ENCODE data around the gene CFAP46. TPM values are rescaled to one million over a fixed set of nuclear protein-coding genes. Genes with fewer than 3 reads are reported as not detected.

Gene CFAP46
- total and polyA plus RNA-seq, 4 donors: 3.1 to 18.8 (median 7.1) TPM

DNA sequence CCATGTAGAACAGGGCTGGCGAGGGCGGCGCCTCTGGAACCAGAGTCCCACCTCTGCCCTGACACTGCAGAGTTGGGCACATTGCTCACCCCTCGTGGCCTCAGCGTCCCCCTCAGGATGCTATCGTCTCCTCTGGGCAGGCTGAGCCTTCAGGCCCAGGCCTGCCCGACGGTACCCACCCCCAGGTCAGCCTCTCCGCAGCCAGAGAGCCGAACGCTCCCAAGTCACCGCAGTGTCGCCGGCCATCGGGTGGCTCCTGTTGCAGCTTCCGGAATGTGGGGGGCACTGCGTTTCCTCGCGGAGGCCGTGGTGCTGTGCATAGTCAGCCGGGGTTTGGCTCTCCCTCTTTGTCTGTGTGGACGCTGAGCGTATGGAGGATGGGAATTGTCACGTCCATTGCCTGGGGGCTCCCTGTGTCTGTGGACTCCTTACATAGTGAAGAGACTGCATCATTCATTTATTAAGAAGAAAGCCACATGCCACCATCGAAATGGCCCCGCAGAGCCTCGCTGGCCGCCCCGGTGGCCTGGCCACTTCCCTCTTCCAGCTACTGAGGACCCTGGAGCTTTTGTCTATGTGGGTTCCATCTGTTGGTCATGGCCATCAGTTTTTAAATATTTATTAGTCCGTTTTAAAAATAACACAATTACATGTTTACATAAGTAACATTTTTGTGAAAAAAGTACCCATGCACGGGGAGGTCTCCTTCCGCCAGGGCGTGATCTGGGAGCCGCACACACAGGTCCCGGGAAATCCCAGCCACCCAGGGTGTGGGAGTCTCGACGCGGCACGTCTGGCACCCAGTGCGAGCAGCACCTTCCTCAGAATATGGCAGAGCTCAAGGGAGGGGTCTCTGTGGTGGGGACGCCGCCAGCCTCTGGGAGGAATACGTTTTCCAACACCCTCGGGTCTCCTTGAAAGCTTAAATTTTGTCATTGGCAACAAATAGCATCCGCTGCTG, 172.0 kb downstream of the CFAP46 start:
- ATAC-seq (ENCODE audit: insufficient read depth, low FRiP score): no peak
- TF ChIP-seq, protein P1, sequence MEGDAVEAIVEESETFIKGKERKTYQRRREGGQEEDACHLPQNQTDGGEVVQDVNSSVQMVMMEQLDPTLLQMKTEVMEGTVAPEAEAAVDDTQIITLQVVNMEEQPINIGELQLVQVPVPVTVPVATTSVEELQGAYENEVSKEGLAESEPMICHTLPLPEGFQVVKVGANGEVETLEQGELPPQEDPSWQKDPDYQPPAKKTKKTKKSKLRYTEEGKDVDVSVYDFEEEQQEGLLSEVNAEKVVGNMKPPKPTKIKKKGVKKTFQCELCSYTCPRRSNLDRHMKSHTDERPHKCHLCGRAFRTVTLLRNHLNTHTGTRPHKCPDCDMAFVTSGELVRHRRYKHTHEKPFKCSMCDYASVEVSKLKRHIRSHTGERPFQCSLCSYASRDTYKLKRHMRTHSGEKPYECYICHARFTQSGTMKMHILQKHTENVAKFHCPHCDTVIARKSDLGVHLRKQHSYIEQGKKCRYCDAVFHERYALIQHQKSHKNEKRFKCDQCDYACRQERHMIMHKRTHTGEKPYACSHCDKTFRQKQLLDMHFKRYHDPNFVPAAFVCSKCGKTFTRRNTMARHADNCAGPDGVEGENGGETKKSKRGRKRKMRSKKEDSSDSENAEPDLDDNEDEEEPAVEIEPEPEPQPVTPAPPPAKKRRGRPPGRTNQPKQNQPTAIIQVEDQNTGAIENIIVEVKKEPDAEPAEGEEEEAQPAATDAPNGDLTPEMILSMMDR (IDR thresholded peaks at IDR 0.05; ENCODE audit: control extremely low read depth, extremely low read depth): no peak
- Histone ChIP-seq H3K36me3 (ENCODE audit: control insufficient read depth in 4 of 4, insufficient read depth in 4 of 4, low read length in 4 of 4) (peaks cover 0 to 31% (median 11%) of the 10 kb centered on the region in 4 donors), H3K9ac (ENCODE audit: insufficient read depth in 1 of 2, low read length in 2 of 2) (no peak overlapping the region), H3K4me1 (ENCODE audit: control insufficient read depth in 5 of 5, insufficient read depth in 5 of 5, low read length in 5 of 5) (no peaks in the 10 kb centered on the region), H3K27me3 (ENCODE audit: control insufficient read depth in 3 of 3, insufficient read depth in 3 of 3, low read length in 2 of 3) (no peaks in the 10 kb centered on the region), H3K27ac (ENCODE audit: low read depth in 1 of 2, low read length in 1 of 2) (no peak overlapping the region), H3K4me3 (no peak overlapping the region), H3K9me3 (ENCODE audit: control insufficient read depth in 4 of 4, insufficient read depth in 3 of 4, low read length in 3 of 4) (peaks cover 0 to 5% (median 0%) of the 10 kb centered on the region in 4 donors)
- 97% methylated on average over 45 of the region's 45 CpGs for WGBS, 2 donors
- DNase-seq: no peak

DNA sequence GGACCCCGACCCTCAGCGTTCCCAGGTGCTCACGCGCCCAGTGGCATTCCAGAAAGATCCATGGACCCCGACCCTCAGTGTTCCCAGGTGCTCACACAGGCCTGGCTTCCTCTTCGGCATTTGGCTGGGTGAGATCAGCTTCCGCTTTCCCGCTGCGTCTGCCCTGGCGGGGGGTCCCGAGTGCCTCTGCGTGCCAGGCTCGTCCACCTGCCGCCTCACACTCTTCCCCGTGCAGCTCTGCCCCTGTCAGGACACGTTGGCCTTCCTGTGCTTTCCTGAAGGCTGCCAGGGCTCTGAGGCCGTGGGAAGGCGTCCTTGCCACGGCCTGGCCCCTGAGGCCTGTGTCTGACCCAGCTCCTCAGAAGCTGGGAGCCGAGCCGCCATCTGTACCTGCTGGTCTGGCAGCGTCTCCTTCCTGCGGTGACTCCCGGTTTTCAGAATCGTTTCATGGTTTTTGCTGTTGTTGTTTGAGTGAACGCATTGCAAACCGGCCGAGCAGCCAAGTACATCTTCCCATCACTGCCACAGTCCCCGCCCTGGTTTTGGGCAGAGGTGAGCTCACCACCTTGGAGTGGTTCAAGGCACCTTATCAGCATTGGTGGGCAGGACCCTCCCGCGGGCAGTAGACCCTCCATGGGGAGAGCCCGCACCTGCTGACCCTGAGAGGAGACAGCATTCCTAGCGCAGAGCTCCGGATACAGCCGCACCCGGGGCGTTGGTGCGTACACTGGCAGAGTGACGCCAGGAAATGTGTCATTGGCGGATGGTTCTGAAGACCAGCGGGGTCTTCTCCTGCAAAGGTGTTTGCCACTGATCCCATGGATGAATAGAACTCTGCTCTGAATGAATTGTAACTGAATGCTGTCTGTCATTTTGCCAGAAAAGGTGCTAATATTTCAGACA, 173.8 kb downstream of the CFAP46 start:
- no peak for DNase-seq
- Histone ChIP-seq H3K9me3 (ENCODE audit: control insufficient read depth in 4 of 4, insufficient read depth in 3 of 4, low read length in 3 of 4) (peaks cover 0 to 5% (median 0%) of the 10 kb centered on the region in 4 donors), H3K36me3 (ENCODE audit: control insufficient read depth in 4 of 4, insufficient read depth in 4 of 4, low read length in 4 of 4) (peaks cover 0 to 26% (median 11%) of the 10 kb centered on the region in 4 donors), H3K27ac (ENCODE audit: low read depth in 1 of 2, low read length in 1 of 2) (no peak overlapping the region), H3K27me3 (ENCODE audit: control insufficient read depth in 3 of 3, insufficient read depth in 3 of 3, low read length in 2 of 3) (no peaks in the 10 kb centered on the region), H3K4me3 (no peak overlapping the region), H3K9ac (ENCODE audit: insufficient read depth in 1 of 2, low read length in 2 of 2) (no peak overlapping the region), H3K4me1 (ENCODE audit: control insufficient read depth in 5 of 5, insufficient read depth in 5 of 5, low read length in 5 of 5) (no peaks in the 10 kb centered on the region)
- no peak for ATAC-seq (ENCODE audit: insufficient read depth, low FRiP score)
- TF ChIP-seq, protein P1 (IDR thresholded peaks at IDR 0.05; ENCODE audit: control extremely low read depth, extremely low read depth): no peak
- 97 to 98% methylated on average over 41 of the region's 41 CpGs for WGBS, 2 donors

DNA sequence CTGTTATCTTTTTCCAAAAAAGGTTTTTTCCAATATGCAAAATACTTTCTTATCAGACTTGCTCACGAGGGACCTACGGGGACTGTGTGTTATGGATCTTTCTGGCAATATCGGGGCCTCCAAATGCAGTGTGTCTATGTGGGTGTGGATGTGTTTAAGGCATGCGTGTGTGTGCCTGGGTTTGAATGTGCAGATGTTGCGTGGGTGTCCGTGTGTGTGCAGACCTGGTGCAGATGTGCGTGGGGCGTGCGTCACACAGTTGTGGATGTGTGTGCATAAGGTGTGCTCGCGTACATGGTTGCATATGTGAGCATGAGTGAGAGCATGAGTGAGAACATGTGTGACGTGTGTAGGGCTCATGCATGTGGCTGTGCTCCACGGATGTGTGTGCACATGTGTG, 176.1 kb downstream of the CFAP46 start:
- Histone ChIP-seq H3K9ac (ENCODE audit: insufficient read depth in 1 of 2, low read length in 2 of 2) (no peak overlapping the region), H3K27me3 (ENCODE audit: control insufficient read depth in 3 of 3, insufficient read depth in 3 of 3, low read length in 2 of 3) (no peaks in the 10 kb centered on the region), H3K9me3 (ENCODE audit: control insufficient read depth in 4 of 4, insufficient read depth in 3 of 4, low read length in 3 of 4) (peaks cover 0 to 3% (median 0%) of the 10 kb centered on the region in 4 donors), H3K4me1 (ENCODE audit: control insufficient read depth in 5 of 5, insufficient read depth in 5 of 5, low read length in 5 of 5) (no peaks in the 10 kb centered on the region), H3K4me3 (no peak overlapping the region), H3K27ac (ENCODE audit: low read depth in 1 of 2, low read length in 1 of 2) (no peak overlapping the region), H3K36me3 (ENCODE audit: control insufficient read depth in 4 of 4, insufficient read depth in 4 of 4, low read length in 4 of 4) (peaks cover 0 to 24% (median 11%) of the 10 kb centered on the region in 4 donors)
- no peak for ATAC-seq (ENCODE audit: insufficient read depth, low FRiP score)
- no peak for DNase-seq
- WGBS, 2 donors: 96 to 97% methylated on average over 13 of the region's 13 CpGs
- TF ChIP-seq, protein P1 (IDR thresholded peaks at IDR 0.05; ENCODE audit: control extremely low read depth, extremely low read depth): no peak

Measured in lung (tissue), 12 donors.